Lower leg skin (tissue), 4 donors: ENCODE measurements around the gene NFAT5. TPM values are rescaled to one million over a fixed set of nuclear protein-coding genes. Genes with fewer than 3 reads are reported as not detected.

Source experiments
- DNase-seq, 2 donors: peaks; one replicate each; pipeline ENCODE4 v3.0.0-alpha.2; 2019; ENCODE audit warnings: low spot score in 2 of 2
- H3K4me3 ChIP-seq: fragments of 200-600 bp; sonication (generic); 2 replicates; pipeline ENCODE4 v1.5.1; 2017; ENCODE audit warnings: mild to moderate bottlenecking, low read depth; ENCODE audit not compliant: poor library complexity, severe bottlenecking
- POLR2A ChIP-seq, 2 donors: fragments of 450-650 bp; IDR thresholded peaks; one replicate each; pipeline ENCODE4 v1.6.1; 2016 to 2017; ENCODE audit warnings: antibody characterized with exemption in 2 of 2, mild to moderate bottlenecking in 1 of 2, moderate library complexity in 1 of 2
- WGBS, 2 donors: methylation state at CpG; one replicate each; pipeline ENCODE4 v1.1.5; 2018; 5-methylcytosine and 5-hydroxymethylcytosine counted together
- intact Hi-C: fragments of 100-400 bp; cut with DNase I; formaldehyde crosslinking; loops from one replicate; pipeline ENCODE4 v1.15.0; 2023; ENCODE audit warnings: low total_unique reads
- total RNA-seq, 4 donors: library from RNA; depleted of rRNA; stranded (reverse); fragments of >200 nt; gene quantifications; one replicate each; pipeline ENCODE4 v1.1.0, GENCODE V29; 2016
- TF ChIP-seq, protein P1 (sequence below), 3 donors: fragments of 450-650 bp; IDR thresholded peaks; one replicate each; pipeline ENCODE4 v1.5.1; 2016; ENCODE audit warnings: antibody characterized with exemption in 3 of 3, mild to moderate bottlenecking in 3 of 3, moderate library complexity in 2 of 3

NFAT5 gene
- total RNA-seq, 4 donors from 2014 or later = 74.7 to 114 (median 88.6) TPM

DNA sequence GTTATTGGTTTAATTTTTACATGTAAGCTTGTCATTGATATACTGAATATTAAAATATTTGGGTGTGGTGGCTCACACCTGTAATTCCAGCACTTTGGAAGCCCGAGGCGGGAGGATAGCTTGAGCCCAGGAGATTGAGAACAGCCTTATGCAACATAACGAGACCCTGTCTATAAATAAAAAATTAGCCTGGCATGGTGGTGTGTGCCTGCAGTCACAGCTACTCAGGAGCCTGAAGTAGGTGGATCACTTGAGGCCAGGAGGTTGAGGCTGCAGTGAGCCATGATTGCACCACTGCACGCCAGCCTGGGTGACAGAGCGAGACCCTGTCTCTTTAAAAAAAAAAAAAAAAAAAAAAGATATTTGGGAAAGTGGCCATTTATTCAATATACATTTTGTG lies 32.3 kb downstream of the NFAT5 start:
- WGBS, 2 donors = 62 to 76% methylated on average over 5 of the region's 5 CpGs
- intact Hi-C loops = no loop called here

DNA sequence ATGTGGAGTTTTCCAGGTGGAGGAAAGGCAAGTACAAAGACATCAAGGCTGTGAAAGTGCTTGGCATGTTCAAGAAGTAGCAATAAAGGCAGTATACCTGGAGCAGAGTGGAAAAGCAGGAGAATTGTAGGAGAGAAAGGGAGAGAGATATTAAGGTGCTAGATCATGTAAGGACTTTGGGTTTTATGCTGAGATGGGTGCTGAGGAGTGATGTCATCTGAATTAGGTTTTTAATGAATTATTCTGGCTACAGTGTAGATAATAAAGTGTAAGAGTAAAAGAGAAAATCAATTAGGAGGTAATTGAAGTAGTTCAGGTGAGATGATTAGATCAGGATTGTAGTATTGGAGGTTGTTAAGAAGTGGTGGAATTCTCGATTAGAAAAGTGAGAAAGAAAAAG lies 34.0 kb downstream of the NFAT5 start:
- TF ChIP-seq POLR2A (IDR thresholded peaks at IDR 0.05) = no peak
- no peak overlapping the region for H3K4me3 ChIP-seq
- WGBS, 2 donors = 48 to 72% methylated on average over 1 of the region's 1 CpG
- intact Hi-C loops = no loop called here
- DNase-seq = no peak

More for the DNA sequence above, 32.3 kb downstream of the NFAT5 start:
- no peak for DNase-seq
- no peak overlapping the region for H3K4me3 ChIP-seq
- TF ChIP-seq, protein P1, sequence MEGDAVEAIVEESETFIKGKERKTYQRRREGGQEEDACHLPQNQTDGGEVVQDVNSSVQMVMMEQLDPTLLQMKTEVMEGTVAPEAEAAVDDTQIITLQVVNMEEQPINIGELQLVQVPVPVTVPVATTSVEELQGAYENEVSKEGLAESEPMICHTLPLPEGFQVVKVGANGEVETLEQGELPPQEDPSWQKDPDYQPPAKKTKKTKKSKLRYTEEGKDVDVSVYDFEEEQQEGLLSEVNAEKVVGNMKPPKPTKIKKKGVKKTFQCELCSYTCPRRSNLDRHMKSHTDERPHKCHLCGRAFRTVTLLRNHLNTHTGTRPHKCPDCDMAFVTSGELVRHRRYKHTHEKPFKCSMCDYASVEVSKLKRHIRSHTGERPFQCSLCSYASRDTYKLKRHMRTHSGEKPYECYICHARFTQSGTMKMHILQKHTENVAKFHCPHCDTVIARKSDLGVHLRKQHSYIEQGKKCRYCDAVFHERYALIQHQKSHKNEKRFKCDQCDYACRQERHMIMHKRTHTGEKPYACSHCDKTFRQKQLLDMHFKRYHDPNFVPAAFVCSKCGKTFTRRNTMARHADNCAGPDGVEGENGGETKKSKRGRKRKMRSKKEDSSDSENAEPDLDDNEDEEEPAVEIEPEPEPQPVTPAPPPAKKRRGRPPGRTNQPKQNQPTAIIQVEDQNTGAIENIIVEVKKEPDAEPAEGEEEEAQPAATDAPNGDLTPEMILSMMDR (IDR thresholded peaks at IDR 0.05) = no peak
- no peak for TF ChIP-seq POLR2A (IDR thresholded peaks at IDR 0.05)

DNA sequence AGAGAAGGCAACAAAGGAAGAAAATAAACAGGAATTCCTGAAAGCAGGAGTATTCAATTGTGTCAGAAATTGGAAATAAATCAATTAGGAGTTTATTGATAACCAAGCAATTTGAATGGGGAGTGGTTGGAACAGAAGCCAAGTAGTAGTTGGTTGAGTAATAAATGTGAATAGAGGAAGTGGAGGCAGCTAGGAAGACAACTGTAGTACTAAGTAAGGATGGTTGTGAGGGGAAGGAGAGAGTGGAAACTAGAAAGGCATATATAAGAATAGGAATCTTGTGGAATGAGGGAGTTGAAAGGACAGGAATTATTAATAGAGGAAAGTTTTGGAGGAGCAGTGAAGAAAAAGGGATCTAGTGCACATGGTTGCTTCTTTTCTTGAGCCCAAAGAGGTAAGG lies 34.4 kb downstream of the NFAT5 start:
- TF ChIP-seq, protein P1 (IDR thresholded peaks at IDR 0.05) = no peak
- no peak for TF ChIP-seq POLR2A (IDR thresholded peaks at IDR 0.05)
- no peak for DNase-seq
- H3K4me3 ChIP-seq = no peak overlapping the region
- intact Hi-C loops = no loop called here

DNA sequence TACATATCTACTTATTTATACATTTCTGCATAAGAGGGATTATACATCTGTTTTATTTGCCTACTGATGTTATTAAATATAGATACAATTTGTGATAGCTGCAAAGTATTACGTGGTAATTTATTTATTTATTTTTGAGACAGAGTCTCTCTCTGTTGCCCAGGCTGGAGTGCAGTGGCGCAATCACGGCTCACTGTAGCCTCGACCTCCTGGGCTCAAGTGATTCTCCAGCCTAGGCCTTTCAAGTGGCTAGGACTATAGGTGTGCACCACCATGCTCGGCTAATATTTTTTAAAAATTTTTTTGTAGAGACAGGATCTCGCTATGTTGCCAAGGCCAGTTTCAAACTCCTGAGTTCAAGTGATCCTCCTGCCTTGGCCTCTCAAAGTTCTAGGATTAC lies 35.5 kb downstream of the NFAT5 start:
- 90 to 94% methylated on average over 6 of the region's 6 CpGs for WGBS, 2 donors
- intact Hi-C loops = no loop called here
- H3K4me3 ChIP-seq = no peak overlapping the region
- TF ChIP-seq, protein P1 (IDR thresholded peaks at IDR 0.05) = no peak
- no peak for TF ChIP-seq POLR2A (IDR thresholded peaks at IDR 0.05)
- DNase-seq = no peak

DNA sequence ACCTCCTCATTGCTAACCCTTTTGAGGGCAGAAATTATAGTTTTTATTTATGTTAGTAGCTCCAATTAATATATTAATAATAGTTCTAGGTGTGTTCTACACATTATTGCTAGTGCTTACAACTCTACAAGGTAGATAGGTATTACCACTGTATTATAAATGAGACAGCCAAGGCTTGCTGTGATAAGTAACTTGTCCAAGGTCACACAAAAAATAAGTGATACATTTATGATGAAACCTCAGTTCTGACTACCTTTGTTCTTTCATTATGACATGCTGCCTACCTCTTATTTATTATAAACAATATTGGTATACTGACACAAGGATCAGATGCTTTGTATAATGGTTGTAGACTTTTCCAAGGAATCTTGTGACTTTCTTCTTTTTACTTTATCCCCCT lies 41.2 kb downstream of the NFAT5 start:
- intact Hi-C loops = no loop called here
- no peak overlapping the region for H3K4me3 ChIP-seq
- TF ChIP-seq, protein P1 (IDR thresholded peaks at IDR 0.05) = no peak
- TF ChIP-seq POLR2A (IDR thresholded peaks at IDR 0.05) = no peak
- no peak for DNase-seq

DNA sequence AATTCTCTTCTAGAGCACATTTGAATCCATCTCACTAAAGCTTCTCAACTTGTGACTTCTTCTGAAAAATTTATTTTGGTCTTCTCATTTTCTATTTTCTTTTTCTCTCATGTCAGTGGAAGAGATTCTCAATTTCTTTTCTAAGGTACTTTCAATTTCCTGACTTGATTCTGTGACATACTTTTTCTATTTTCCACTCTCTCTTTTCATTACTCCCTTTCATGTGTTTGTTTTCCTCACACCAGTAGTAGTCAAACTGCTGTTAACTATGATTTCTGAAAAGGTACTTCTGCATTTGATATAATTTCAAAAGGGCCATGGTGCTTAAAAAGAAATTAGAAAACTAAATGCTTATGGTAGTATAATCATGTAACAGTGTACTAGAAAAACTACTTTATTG lies 41.9 kb downstream of the NFAT5 start:
- no peak for TF ChIP-seq POLR2A (IDR thresholded peaks at IDR 0.05)
- TF ChIP-seq, protein P1 (IDR thresholded peaks at IDR 0.05) = no peak
- intact Hi-C loops = no loop called here
- no peak overlapping the region for H3K4me3 ChIP-seq
- DNase-seq = no peak
